OCI-LY1 (cell line): Measurements from ENCODE around the gene PPFIA1.

ENCODE experiments used
- H2AFZ ChIP-seq: fragments of 200-600 bp; sonication (generic), shearing (Covaris generic); 2 replicates; pipeline ENCODE4 v1.6.0; 2014; ENCODE audit warnings: antibody characterized with exemption, mild to moderate bottlenecking, low read length
- H3F3A ChIP-seq: fragments of 200-600 bp; sonication (generic), shearing (Covaris generic); 2 replicates; pipeline ENCODE4 v1.6.0; 2014; ENCODE audit warnings: mild to moderate bottlenecking, antibody characterized with exemption, low read length, moderate library complexity; ENCODE audit not compliant: insufficient read depth
- H3K27ac ChIP-seq: fragments of 200-600 bp; sonication (generic); 2 replicates; pipeline ENCODE4 v1.5.1; 2014; ENCODE audit warnings: low read length, mixed run types, mild to moderate bottlenecking, low read depth; ENCODE audit not compliant: poor library complexity, severe bottlenecking
- H3K27me3 ChIP-seq: fragments of 200-600 bp; sonication (generic); 2 replicates; pipeline ENCODE4 v1.6.0; 2014; ENCODE audit warnings: antibody characterized with exemption, mild to moderate bottlenecking, low read length, moderate library complexity; ENCODE audit not compliant: insufficient read depth
- H3K36me3 ChIP-seq: fragments of 200-600 bp; sonication (generic); 2 replicates; pipeline ENCODE4 v1.6.1; 2014; ENCODE audit warnings: mild to moderate bottlenecking, antibody characterized with exemption, low read length, moderate library complexity, mixed read lengths; ENCODE audit not compliant: insufficient read depth
- H3K4me1 ChIP-seq: fragments of 200-600 bp; sonication (generic); 2 replicates; pipeline ENCODE4 v1.5.1; 2014; ENCODE audit warnings: mild to moderate bottlenecking, low read length, moderate library complexity; ENCODE audit not compliant: insufficient read depth, severe bottlenecking
- H3K4me2 ChIP-seq: fragments of 200-600 bp; sonication (generic), shearing (Covaris generic); 2 replicates; pipeline ENCODE4 v1.6.1; 2014; ENCODE audit warnings: low read length
- H3K4me3 ChIP-seq: fragments of 200-600 bp; sonication (generic); 2 replicates; pipeline ENCODE4 v1.5.1; 2014; ENCODE audit warnings: low read length, low read depth, mild to moderate bottlenecking, mixed read lengths; ENCODE audit not compliant: poor library complexity, severe bottlenecking
- H3K79me2 ChIP-seq: fragments of 200-600 bp; shearing (Covaris generic); 2 replicates; pipeline ENCODE4 v1.6.1; 2016; ENCODE audit warnings: mixed run types, low read length, mixed read lengths; ENCODE audit not compliant: insufficient read depth
- H3K9ac ChIP-seq: fragments of 200-600 bp; sonication (generic), shearing (Covaris generic); 2 replicates; pipeline ENCODE4 v1.6.1; 2014; ENCODE audit warnings: mild to moderate bottlenecking, low read length, mixed read lengths
- H3K9me2 ChIP-seq: fragments of 200-600 bp; sonication (generic), shearing (Covaris generic); 2 replicates; pipeline ENCODE4 v1.6.1; 2014; ENCODE audit warnings: low read depth, mild to moderate bottlenecking, low read length, mixed read lengths
- H3K9me3 ChIP-seq: fragments of 200-600 bp; shearing (Covaris generic); 2 replicates; pipeline ENCODE4 v1.6.1; 2014; ENCODE audit warnings: low read length, mixed read lengths
- H4K20me1 ChIP-seq: fragments of 200-600 bp; sonication (generic), shearing (Covaris generic); 2 replicates; pipeline ENCODE4 v1.6.0; 2016; ENCODE audit warnings: mild to moderate bottlenecking, low read length; ENCODE audit not compliant: insufficient read depth
- EZH2 ChIP-seq: fragments of 200-600 bp; sonication (generic), shearing (Covaris generic); IDR thresholded peaks from 2 replicates; pipeline ENCODE4 v1.8.0; 2017; ENCODE audit warnings: borderline replicate concordance, mixed run types, mild to moderate bottlenecking, antibody characterized with exemption, low read length, moderate library complexity, mixed read lengths
- TF ChIP-seq, protein P1 (sequence below): fragments of 200-600 bp; sonication (generic), shearing (Covaris generic); IDR thresholded peaks from 2 replicates; pipeline ENCODE4 v1.5.1; 2017; ENCODE audit warnings: mild to moderate bottlenecking, antibody characterized with exemption, low read length, moderate library complexity, mixed read lengths

PPFIA1 gene

GRCh38 chr11:70381872-70382861 lies 111.7 kb downstream of the PPFIA1 start:
- no peak overlapping the region for H3K4me3 ChIP-seq
- no peaks in the 10 kb centered on the region for H3K4me1 ChIP-seq
- TF ChIP-seq, protein P1, sequence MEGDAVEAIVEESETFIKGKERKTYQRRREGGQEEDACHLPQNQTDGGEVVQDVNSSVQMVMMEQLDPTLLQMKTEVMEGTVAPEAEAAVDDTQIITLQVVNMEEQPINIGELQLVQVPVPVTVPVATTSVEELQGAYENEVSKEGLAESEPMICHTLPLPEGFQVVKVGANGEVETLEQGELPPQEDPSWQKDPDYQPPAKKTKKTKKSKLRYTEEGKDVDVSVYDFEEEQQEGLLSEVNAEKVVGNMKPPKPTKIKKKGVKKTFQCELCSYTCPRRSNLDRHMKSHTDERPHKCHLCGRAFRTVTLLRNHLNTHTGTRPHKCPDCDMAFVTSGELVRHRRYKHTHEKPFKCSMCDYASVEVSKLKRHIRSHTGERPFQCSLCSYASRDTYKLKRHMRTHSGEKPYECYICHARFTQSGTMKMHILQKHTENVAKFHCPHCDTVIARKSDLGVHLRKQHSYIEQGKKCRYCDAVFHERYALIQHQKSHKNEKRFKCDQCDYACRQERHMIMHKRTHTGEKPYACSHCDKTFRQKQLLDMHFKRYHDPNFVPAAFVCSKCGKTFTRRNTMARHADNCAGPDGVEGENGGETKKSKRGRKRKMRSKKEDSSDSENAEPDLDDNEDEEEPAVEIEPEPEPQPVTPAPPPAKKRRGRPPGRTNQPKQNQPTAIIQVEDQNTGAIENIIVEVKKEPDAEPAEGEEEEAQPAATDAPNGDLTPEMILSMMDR, result no peak
- TF ChIP-seq EZH2, result no peak
- no peak overlapping the region for H3K27ac ChIP-seq
- no peak overlapping the region for H3K9ac ChIP-seq
- no peaks in the 10 kb centered on the region for H4K20me1 ChIP-seq
- no peaks in the 10 kb centered on the region for H3K27me3 ChIP-seq
- H3K36me3 ChIP-seq, result peaks cover 61% of the 10 kb centered on the region
- no peaks in the 10 kb centered on the region for H3K9me3 ChIP-seq
- H3K9me2 ChIP-seq, result no peaks in the 10 kb centered on the region
- no peaks in the 10 kb centered on the region for H3F3A ChIP-seq
- H2AFZ ChIP-seq, result no peak overlapping the region
- H3K79me2 ChIP-seq, result no peaks in the 10 kb centered on the region
- H3K4me2 ChIP-seq, result no peak overlapping the region

- no peak overlapping the region for H3K9ac ChIP-seq
- no peaks in the 10 kb centered on the region for H3K4me1 ChIP-seq
- no peak overlapping the region for H3K4me3 ChIP-seq
- H3K27ac ChIP-seq, result no peak overlapping the region
- H3K36me3 ChIP-seq, result peaks cover 44% of the 10 kb centered on the region
- H3K79me2 ChIP-seq, result no peaks in the 10 kb centered on the region
- H3K9me3 ChIP-seq, result no peaks in the 10 kb centered on the region
- no peaks in the 10 kb centered on the region for H3K27me3 ChIP-seq
- TF ChIP-seq, protein P1, result no peak
- no peak for TF ChIP-seq EZH2
- H3K9me2 ChIP-seq, result no peaks in the 10 kb centered on the region
- H2AFZ ChIP-seq, result no peak overlapping the region
- H3F3A ChIP-seq, result no peaks in the 10 kb centered on the region
- no peak overlapping the region for H3K4me2 ChIP-seq
- no peaks in the 10 kb centered on the region for H4K20me1 ChIP-seq
These were observed 113.4 kb downstream of the PPFIA1 start for GRCh38 chr11:70383664-70384565.

DNA sequence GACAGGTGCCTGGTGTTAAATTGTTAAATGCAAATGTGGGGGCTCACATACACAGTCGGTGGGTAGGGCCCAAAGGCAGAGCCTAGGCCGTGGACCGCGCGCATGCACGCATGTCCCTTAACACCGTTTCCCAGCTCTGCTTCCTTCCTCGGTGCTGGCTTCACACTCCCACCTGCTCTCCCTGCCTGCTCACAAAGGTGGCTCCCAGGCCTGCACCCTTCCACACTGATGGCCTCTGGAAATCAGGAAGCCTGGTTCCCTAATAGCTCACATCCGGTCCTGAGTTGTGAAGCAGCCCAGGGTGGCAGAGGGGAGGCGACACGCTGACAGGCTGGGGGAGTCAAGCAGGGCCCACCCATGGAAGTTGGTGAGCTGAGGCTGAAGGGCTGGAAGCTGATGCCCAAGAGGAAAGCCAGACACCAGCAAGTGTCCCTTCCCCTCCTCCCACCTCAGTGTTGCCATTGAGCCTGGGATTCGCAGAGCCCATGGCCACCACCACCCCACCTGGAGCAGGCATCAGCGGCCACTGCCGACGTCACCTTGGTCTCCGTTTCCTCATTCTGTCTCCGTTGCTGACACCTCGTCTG lies 114.2 kb downstream of the PPFIA1 start:
- Histone ChIP-seq H3K9me3 (no peaks in the 10 kb centered on the region), H2AFZ (no peak overlapping the region), H3K9me2 (no peaks in the 10 kb centered on the region), H3K4me1 (no peaks in the 10 kb centered on the region), H3K27me3 (no peaks in the 10 kb centered on the region), H4K20me1 (no peaks in the 10 kb centered on the region), H3K4me2 (no peak overlapping the region), H3K36me3 (peaks cover 37% of the 10 kb centered on the region), H3K79me2 (no peaks in the 10 kb centered on the region), H3K27ac (no peak overlapping the region), H3K9ac (no peak overlapping the region), H3F3A (no peaks in the 10 kb centered on the region), H3K4me3 (no peak overlapping the region)
- no peak for TF ChIP-seq EZH2
- TF ChIP-seq, protein P1, result no peak
